ENCODE data around the gene ASB2. TPM values are rescaled to one million over a fixed set of nuclear protein-coding genes. Genes with fewer than 3 reads are reported as not detected.

Gene ASB2
- total RNA-seq, 1 donor from 2014 or later, result 0.26 TPM

GRCh38 chr14:93959239-93960107 lies 16.9 kb downstream of the ASB2 start:
- no peak overlapping the region for H3K4me3 ChIP-seq (ENCODE audit: low read depth, low read length)
- no peak for FAIRE-seq

GRCh38 chr14:93958567-93959238 lies 17.7 kb downstream of the ASB2 start:
- H3K36me3 ChIP-seq (ENCODE audit: control insufficient read depth, insufficient read depth, low read length), result no peaks in the 10 kb centered on the region
- no peak for TF ChIP-seq CTCF (IDR thresholded peaks at IDR 0.05; ENCODE audit: insufficient read depth, low read length, severe bottlenecking)
- H3K4me3 ChIP-seq (ENCODE audit: low read depth, low read length), result no peak overlapping the region
- no peaks in the 10 kb centered on the region for H3K27me3 ChIP-seq (ENCODE audit: control insufficient read depth, insufficient read depth, low read length)
- FAIRE-seq (no peak), DNase-seq (ENCODE audit: low read depth) (no peak)

More at GRCh38 chr14:93959239-93960107, 16.9 kb downstream of the ASB2 start:
- Histone ChIP-seq H3K27me3 (ENCODE audit: control insufficient read depth, insufficient read depth, low read length) (no peaks in the 10 kb centered on the region), H3K36me3 (ENCODE audit: control insufficient read depth, insufficient read depth, low read length) (no peaks in the 10 kb centered on the region)
- TF ChIP-seq CTCF (IDR thresholded peaks at IDR 0.05; ENCODE audit: insufficient read depth, low read length, severe bottlenecking), result no peak
- peak; percentile 96 for DNase-seq (ENCODE audit: low read depth)

- TF ChIP-seq CTCF (IDR thresholded peaks at IDR 0.05; ENCODE audit: insufficient read depth, low read length, severe bottlenecking), result no peak
- no peaks in the 10 kb centered on the region for H3K36me3 ChIP-seq (ENCODE audit: control insufficient read depth, insufficient read depth, low read length)
- no peak overlapping the region for H3K4me3 ChIP-seq (ENCODE audit: low read depth, low read length)
- FAIRE-seq, result no peak
- H3K27me3 ChIP-seq (ENCODE audit: control insufficient read depth, insufficient read depth, low read length), result no peaks in the 10 kb centered on the region
- no peak for DNase-seq (ENCODE audit: low read depth)
Measured at GRCh38 chr14:93957751-93958566, 18.4 kb downstream of the ASB2 start.

- DNase-seq (ENCODE audit: low read depth) (no peak), FAIRE-seq (no peak)
- TF ChIP-seq CTCF (IDR thresholded peaks at IDR 0.05; ENCODE audit: insufficient read depth, low read length, severe bottlenecking), result no peak
- no peak overlapping the region for H3K4me3 ChIP-seq (ENCODE audit: low read depth, low read length)
- no peaks in the 10 kb centered on the region for H3K27me3 ChIP-seq (ENCODE audit: control insufficient read depth, insufficient read depth, low read length)
- H3K36me3 ChIP-seq (ENCODE audit: control insufficient read depth, insufficient read depth, low read length), result no peaks in the 10 kb centered on the region
Measured at GRCh38 chr14:93957333-93957710, 19.0 kb downstream of the ASB2 start.

- H3K27me3 ChIP-seq (ENCODE audit: control insufficient read depth, insufficient read depth, low read length), result no peaks in the 10 kb centered on the region
- FAIRE-seq, result no peak
- no peak for TF ChIP-seq CTCF (IDR thresholded peaks at IDR 0.05; ENCODE audit: insufficient read depth, low read length, severe bottlenecking)
Measured at GRCh38 chr14:93956514-93957332, 19.6 kb downstream of the ASB2 start.

More at GRCh38 chr14:93956514-93957332, 19.6 kb downstream of the ASB2 start:
- Histone ChIP-seq H3K4me3 (ENCODE audit: low read depth, low read length) (no peak overlapping the region), H3K36me3 (ENCODE audit: control insufficient read depth, insufficient read depth, low read length) (no peaks in the 10 kb centered on the region)
- no peak for DNase-seq (ENCODE audit: low read depth)
